Neuronal stem cell (in vitro differentiated cells): Measurements from ENCODE around the gene ZNF496. TPM values are rescaled to one million over a fixed set of nuclear protein-coding genes. Genes with fewer than 3 reads are reported as not detected.
"Not testable (repeated sequence)": the region's sequence is repeated elsewhere in the genome, so short reads cannot be mapped to it uniquely, and the experiment has no call there.

Source experiments
- DNase-seq: peaks from one replicate; pipeline ENCODE4 v3.0.0-alpha.2; 2013; ENCODE audit warnings: low spot score
- H2AFZ ChIP-seq: one replicate; pipeline ENCODE4 v1.6.1; 2013; ENCODE audit warnings: mild to moderate bottlenecking, low read length, inconsistent platforms
- H2AK5ac ChIP-seq: 2 replicates; pipeline ENCODE4 v1.6.1; 2013; ENCODE audit warnings: low read depth, mild to moderate bottlenecking, inconsistent platforms, low read length, moderate library complexity, mixed read lengths
- H2BK120ac ChIP-seq: 2 replicates; pipeline ENCODE4 v1.6.1; 2013; ENCODE audit warnings: low read depth, mild to moderate bottlenecking, inconsistent platforms, low read length, moderate library complexity, mixed read lengths
- H2BK12ac ChIP-seq: one replicate; pipeline ENCODE4 v1.6.1; 2013; ENCODE audit warnings: low read length, inconsistent platforms
- H2BK15ac ChIP-seq: 2 replicates; pipeline ENCODE4 v1.6.1; 2013; ENCODE audit warnings: mild to moderate bottlenecking, low read length, inconsistent platforms, mixed read lengths
- H2BK5ac ChIP-seq: one replicate; pipeline ENCODE4 v1.6.1; 2013; ENCODE audit warnings: inconsistent platforms, mild to moderate bottlenecking, low read length, moderate library complexity
- H3K14ac ChIP-seq: one replicate; pipeline ENCODE4 v1.6.1; 2013; ENCODE audit warnings: low read length, inconsistent platforms
- H3K18ac ChIP-seq: 2 replicates; pipeline ENCODE4 v1.6.1; 2013; ENCODE audit warnings: low read length, inconsistent platforms
- H3K23ac ChIP-seq: 2 replicates; pipeline ENCODE4 v1.6.1; 2013; ENCODE audit warnings: low read depth, mild to moderate bottlenecking, mixed read lengths, low read length, inconsistent platforms; ENCODE audit not compliant: poor library complexity
- H3K27ac ChIP-seq: replicated peaks from 3 replicates; pipeline ENCODE4 v1.5.1; 2013; ENCODE audit warnings: low read length, inconsistent platforms
- H3K27me3 ChIP-seq, 3 experiments: 2 replicates each; pipeline ENCODE4 v1.6.1; 2013; ENCODE audit warnings: low read length in 3 of 3, mild to moderate bottlenecking in 2 of 3, inconsistent platforms in 1 of 3, low read depth in 1 of 3, mixed read lengths in 1 of 3, moderate library complexity in 1 of 3; ENCODE audit not compliant: control insufficient read depth in 3 of 3, insufficient read depth in 3 of 3
- H3K36me3 ChIP-seq, 2 donors: replicated peaks in 1 of 2; 2 replicates each; pipeline ENCODE4 v1.6.1; 2013; ENCODE audit warnings: low read length in 2 of 2; ENCODE audit not compliant: control insufficient read depth in 2 of 2, insufficient read depth in 2 of 2
- H3K4ac ChIP-seq: 2 replicates; pipeline ENCODE4 v1.6.1; 2013; ENCODE audit warnings: inconsistent platforms, mild to moderate bottlenecking, low read length, moderate library complexity
- H3K4me1 ChIP-seq, 2 donors: 1 replicate in 1 of 2; 2 replicates in 1 of 2; pipeline ENCODE4 v1.6.1; 2013; ENCODE audit warnings: low read length in 2 of 2, low read depth in 1 of 2; ENCODE audit not compliant: control insufficient read depth in 2 of 2, insufficient read depth in 1 of 2
- H3K4me2 ChIP-seq: one replicate; pipeline ENCODE4 v1.6.1; 2013; ENCODE audit warnings: mild to moderate bottlenecking, low read length, inconsistent platforms; ENCODE audit not compliant: insufficient read depth, poor library complexity, severe bottlenecking
- H3K4me3 ChIP-seq, 2 donors: 2 replicates each; pipeline ENCODE4 v1.5.1; 2013; ENCODE audit warnings: low read length in 2 of 2, mild to moderate bottlenecking in 2 of 2, inconsistent platforms in 1 of 2, moderate library complexity in 1 of 2
- H3K79me1 ChIP-seq: one replicate; pipeline ENCODE4 v1.6.1; 2013; ENCODE audit warnings: low read depth, mild to moderate bottlenecking, inconsistent platforms, low read length, moderate library complexity
- H3K9ac ChIP-seq: one replicate; pipeline ENCODE4 v1.6.1; 2013; ENCODE audit warnings: mild to moderate bottlenecking, low read depth, low read length, inconsistent platforms; ENCODE audit not compliant: poor library complexity
- H3K9me3 ChIP-seq, 2 donors: replicated peaks in 1 of 2; 2 replicates each; pipeline versions ENCODE3 to v1.6.1; 2013; ENCODE audit warnings: low read length in 2 of 2, mild to moderate bottlenecking in 2 of 2, inconsistent platforms in 1 of 2, low read depth in 1 of 2, mixed read lengths in 1 of 2, moderate library complexity in 1 of 2; ENCODE audit not compliant: control insufficient read depth in 2 of 2, insufficient read depth in 1 of 2
- H4K8ac ChIP-seq: one replicate; pipeline ENCODE4 v1.6.1; 2013; ENCODE audit warnings: low read depth, mild to moderate bottlenecking, inconsistent platforms, low read length, moderate library complexity
- H4K91ac ChIP-seq: one replicate; pipeline ENCODE4 v1.6.1; 2013; ENCODE audit warnings: low read length, low read depth, mild to moderate bottlenecking, inconsistent platforms; ENCODE audit not compliant: poor library complexity
- WGBS, 2 donors: extraction: QIAGEN DNeasy Blood & Tissue Kit; methylation state at CpG; one replicate each; pipeline ENCODE4 v1.1.7; 2013; ENCODE audit warnings: missing lambda C conversion rate in 2 of 2, mixed read lengths in 1 of 2; ENCODE audit not compliant: insufficient read length in 2 of 2, insufficient replicate concordance in 1 of 2; ENCODE audit errors: extremely low coverage in 2 of 2; 5-methylcytosine and 5-hydroxymethylcytosine counted together
- polyA plus RNA-seq, 2 experiments: library from polyadenylated mRNA; stranded (reverse); fragments of 200-250 nt; gene quantifications; one replicate each; pipeline ENCODE4 v1.2.3, GENCODE V29; 2013

ZNF496 gene
- 40.1 TPM for polyA plus RNA-seq (2013, experiment 1 of 2)
- 38.8 TPM for polyA plus RNA-seq (2013, experiment 2 of 2)

- H2AFZ ChIP-seq = peak within 1 kb of the TSS; percentile 92
- H3K27me3 ChIP-seq = no peaks in the 10 kb centered on the region
- peak within 1 kb of the TSS; percentile 98 for H3K9ac ChIP-seq
- no peak within 1 kb of the TSS for H4K8ac ChIP-seq
- H3K36me3 ChIP-seq = peaks cover 31 to 74% of the 10 kb centered on the region in 2 donors
- H3K4me3 ChIP-seq = peak within 1 kb of the TSS; percentile 90 to 97
- peak; percentile 89 for DNase-seq
- H2BK5ac ChIP-seq = peak within 1 kb of the TSS; percentile 35
- peak within 1 kb of the TSS; percentile 98 for H3K18ac ChIP-seq
- peak within 1 kb of the TSS; percentile 84 for H3K14ac ChIP-seq
- no CpG with 5 or more reads among the region's 93 CpGs for WGBS, 2 donors
- H3K79me1 ChIP-seq = peaks cover 14% of the 10 kb centered on the region
- H4K91ac ChIP-seq = no peak within 1 kb of the TSS
- H2AK5ac ChIP-seq = peak within 1 kb of the TSS; percentile 72
- H3K27ac ChIP-seq = peak within 1 kb of the TSS; percentile 71
- peak within 1 kb of the TSS; percentile 80 for H3K4me2 ChIP-seq
- peaks cover 0 to 5% of the 10 kb centered on the region in 2 donors for H3K9me3 ChIP-seq
- peaks cover 20 to 34% of the 10 kb centered on the region in 2 donors for H3K4me1 ChIP-seq
- H2BK12ac ChIP-seq = no peak within 1 kb of the TSS
- H2BK15ac ChIP-seq = no peak within 1 kb of the TSS
- no peak within 1 kb of the TSS for H2BK120ac ChIP-seq
- H3K4ac ChIP-seq = no peak within 1 kb of the TSS
- H3K23ac ChIP-seq = peak within 1 kb of the TSS; percentile 77
Observed at GRCh38 chr1:247331525-247332214, at the start of gene ZNF496. Gene ZNF496 (minus strand): TSS chr1:247331867. CDS start chr1:247329578, 2,289 bp downstream.

GRCh38 chr1:247378334-247379073 is 46.8 kb upstream of the ZNF496 start:
- DNase-seq = no peak
- no peaks in the 10 kb centered on the region for H3K79me1 ChIP-seq

GRCh38 chr1:247377656-247378055 is 46.0 kb upstream of the ZNF496 start:
- H3K79me1 ChIP-seq, H3K14ac ChIP-seq, H3K4me3 ChIP-seq, H3K27ac ChIP-seq, H3K36me3 ChIP-seq, H3K18ac ChIP-seq, H2BK12ac ChIP-seq, DNase-seq, H3K23ac ChIP-seq, H3K4me2 ChIP-seq, H4K8ac ChIP-seq, H2BK5ac ChIP-seq, H2BK120ac ChIP-seq, H3K27me3 ChIP-seq, H2BK15ac ChIP-seq, H2AK5ac ChIP-seq, H3K4ac ChIP-seq, H3K9ac ChIP-seq, H4K91ac ChIP-seq: not testable (repeated sequence)
- H2AFZ ChIP-seq = peak overlapping the region; percentile 75
- peaks cover 6 to 14% of the 10 kb centered on the region in 2 donors for H3K9me3 ChIP-seq
- WGBS, 2 donors = no CpG with 5 or more reads among the region's 7 CpGs
- peaks cover 11 to 26% of the 10 kb centered on the region in 2 donors for H3K4me1 ChIP-seq

More at GRCh38 chr1:247378334-247379073, 46.8 kb upstream of the ZNF496 start:
- Histone ChIP-seq H2AFZ (peak overlapping the region; percentile 75), H3K27ac (no peak overlapping the region), H2BK12ac (peak overlapping the region; percentile 36), H3K23ac (peak overlapping the region; percentile 62), H2BK5ac (peak overlapping the region; percentile 67), H3K4me1 (peaks cover 11 to 26% of the 10 kb centered on the region in 2 donors), H4K91ac (no peak overlapping the region), H3K9me3 (peaks cover 6 to 14% of the 10 kb centered on the region in 2 donors), H3K4ac (no peak overlapping the region), H3K4me2 (no peak overlapping the region), H3K14ac (peak overlapping the region; percentile 61), H2BK120ac (no peak overlapping the region), H3K36me3 (no peaks in the 10 kb centered on the region), H3K9ac (no peak overlapping the region), H2AK5ac (peak overlapping the region; percentile 65), H3K18ac (peak overlapping the region; percentile 79), H3K4me3 (peak overlapping the region in 1 of 2 donors; percentile 65), H4K8ac (no peak overlapping the region), H2BK15ac (no peak overlapping the region), H3K27me3 (no peaks in the 10 kb centered on the region)
- WGBS, 2 donors = no CpG with 5 or more reads among the region's 20 CpGs

GRCh38 chr1:247376659-247377058 is 45.0 kb upstream of the ZNF496 start:
- peaks cover 6 to 19% of the 10 kb centered on the region in 2 donors for H3K9me3 ChIP-seq
- no peak overlapping the region for H3K27ac ChIP-seq
- H2BK5ac ChIP-seq = no peak overlapping the region
- peak overlapping the region in 1 of 2 donors; percentile 30 for H3K4me3 ChIP-seq
- no peak overlapping the region for H3K23ac ChIP-seq
- peaks cover 11 to 26% of the 10 kb centered on the region in 2 donors for H3K4me1 ChIP-seq
- no peak overlapping the region for H3K14ac ChIP-seq
- no peak overlapping the region for H4K8ac ChIP-seq
- H3K27me3 ChIP-seq = no peaks in the 10 kb centered on the region
- no peak overlapping the region for H2BK120ac ChIP-seq
- H3K4me2 ChIP-seq = no peak overlapping the region
- H4K91ac ChIP-seq = no peak overlapping the region
- no peak overlapping the region for H2AK5ac ChIP-seq
- H3K79me1 ChIP-seq = no peaks in the 10 kb centered on the region
- no peaks in the 10 kb centered on the region for H3K36me3 ChIP-seq
- peak overlapping the region; percentile 19 for H2AFZ ChIP-seq
- peak; percentile 63 for DNase-seq
- no peak overlapping the region for H3K9ac ChIP-seq
- H3K4ac ChIP-seq = no peak overlapping the region
- no peak overlapping the region for H2BK15ac ChIP-seq
- no CpG with 5 or more reads among the region's 7 CpGs for WGBS, 2 donors
- no peak overlapping the region for H2BK12ac ChIP-seq
- H3K18ac ChIP-seq = no peak overlapping the region
